Adrenal gland (tissue), 12 donors: ENCODE data around the gene IGSF3. TPM values are rescaled to one million over a fixed set of nuclear protein-coding genes. Genes with fewer than 3 reads are reported as not detected.

Source experiments
- DNase-seq, 7 donors: peaks; one replicate each; pipeline ENCODE4 v3.0.0-alpha.2; 2019 to 2020
- H3K27ac ChIP-seq, 5 donors: fragments of 200-600 bp; sonication (generic) in 4 of 5; 1 replicate in 3 of 5; 2 replicates in 2 of 5; pipeline versions ENCODE4 v1.5.1 to v1.8.0; 2016 to 2020; ENCODE audit warnings: mild to moderate bottlenecking in 1 of 5
- H3K27me3 ChIP-seq: fragments of 200-600 bp; 2 replicates; pipeline ENCODE4 v1.8.0; 2021
- H3K36me3 ChIP-seq, 2 donors: fragments of 200-600 bp; replicated peaks in 1 of 2; 1 replicate in 1 of 2; 2 replicates in 1 of 2; pipeline versions ENCODE4 v1.5.1 to v1.8.0; 2018 to 2022
- H3K4me1 ChIP-seq, 2 donors: fragments of 200-600 bp; replicated peaks in 1 of 2; 1 replicate in 1 of 2; 2 replicates in 1 of 2; pipeline versions ENCODE4 v1.5.1 to v1.8.0; 2018 to 2021
- H3K4me3 ChIP-seq, 4 donors: fragments of 200-600 bp; sonication (generic) in 3 of 4; one replicate each; pipeline ENCODE4 v1.5.1; 2016 to 2018
- H3K9me3 ChIP-seq, 3 donors: fragments of 200-600 bp; sonication (generic) in 1 of 3; replicated peaks in 1 of 3; 1 replicate in 2 of 3; 2 replicates in 1 of 3; pipeline versions ENCODE4 v1.5.1 to v1.8.0; 2016 to 2021
- CTCF ChIP-seq, 6 experiments: fragments of 450-650 bp in 4 of 6; fragments of 200-600 bp in 2 of 6; sonication (generic) in 1 of 6; IDR thresholded peaks; 1 replicate in 5 of 6; 2 replicates in 1 of 6; pipeline versions ENCODE4 v1.5.1 to v1.8.0; 2016 to 2021; ENCODE audit warnings: antibody characterized with exemption in 6 of 6, mild to moderate bottlenecking in 2 of 6, moderate library complexity in 1 of 6
- POLR2A ChIP-seq, 2 donors: fragments of 450-650 bp; IDR thresholded peaks; one replicate each; pipeline ENCODE4 v1.6.1; 2017; ENCODE audit warnings: antibody characterized with exemption in 2 of 2, mild to moderate bottlenecking in 2 of 2, moderate library complexity in 1 of 2
- WGBS, 4 donors: extraction: QIAGEN DNeasy Blood & Tissue Kit in 2 of 4; methylation state at CpG; one replicate each; pipeline versions ENCODE4 v1.1.5 to v1.1.7; 2013 to 2017; 5-methylcytosine and 5-hydroxymethylcytosine counted together
- intact Hi-C, 2 donors: fragments of 100-400 bp; cut with DNase I; formaldehyde crosslinking; loops; one replicate each; pipeline versions ENCODE4 v1.14.1 to v1.15.0; 2022 to 2023
- polyA plus RNA-seq, 3 donors: library from polyadenylated mRNA; stranded (reverse); fragments of 200-250 nt in 2 of 3; fragments of 350-450 nt in 1 of 3; fragmentation: Illumina TruSeq in 1 of 3; extraction: RNeasy Lipid Tissue Mini Kit (QIAGEN cat#74804) in 1 of 3; gene quantifications; one replicate each; pipeline ENCODE4 v1.2.3, GENCODE V29; 2013 to 2014
- total RNA-seq, 9 donors: library from RNA; depleted of rRNA in 4 of 9; stranded (reverse); fragments of >200 nt in 4 of 9; fragments of 120-200 nt in 1 of 9; fragmentation: NEBNext Ultra II Directional in 1 of 9; extraction: Animal tissue kit (Norgen Biotek cat#: 25700) in 1 of 9; gene quantifications; one replicate each; pipeline versions ENCODE4 v1.1.0 to v1.2.4, GENCODE V29; 2013 to 2023
- donor health status: healthy with polysubstance abuse.
- donor health status: Bipolar disorder and iron deficiency.
- donor health status: DM: yes; HTN: yes; CAD: no.
- donor health status: DM: no; HTN: no; CAD: no.
- donor health status: DM: no; HTN: no; CAD: no.
- donor health status: DM: yes; HTN: yes; CAD: no.

Gene IGSF3
- total and polyA plus RNA-seq, 12 donors: 0.67 to 12.1 (median 2.2) TPM

GRCh38 chr1:116571215-116571919 lies 96.2 kb downstream of the IGSF3 start:
- intact Hi-C loops: no loop called here
- WGBS, 4 donors: 7 to 11% (median 9%) methylated on average over 24 of the region's 24 CpGs
- H3K27me3 ChIP-seq: no peaks in the 10 kb centered on the region
- H3K27ac ChIP-seq: peak overlapping the region; percentile 86 to 96 (median 91)
- H3K4me1 ChIP-seq: peaks cover 0 to 4% of the 10 kb centered on the region in 2 donors
- no peak for TF ChIP-seq POLR2A (IDR thresholded peaks at IDR 0.05)
- TF ChIP-seq CTCF (IDR thresholded peaks at IDR 0.05): no peak
- H3K9me3 ChIP-seq: no peaks in the 10 kb centered on the region
- no peaks in the 10 kb centered on the region for H3K36me3 ChIP-seq
- peak in 1 of 7 donors; percentile 18 for DNase-seq
- H3K4me3 ChIP-seq: peak overlapping the region in 2 of 4 donors; percentile 61 to 69

- H3K27me3 ChIP-seq: no peaks in the 10 kb centered on the region
- WGBS, 4 donors: 1% methylated on average over 23 to 90 of the region's 90 CpGs
Observed at GRCh38 chr1:116570358-116571214, 96.9 kb downstream of the IGSF3 start, which contains the start of gene CD58. CD58 (minus strand) TSS chr1:116571026; CDS start chr1:116570972, 54 bp downstream.

GRCh38 chr1:116569776-116570357 lies 97.7 kb downstream of the IGSF3 start:
- Histone ChIP-seq H3K27me3 (no peaks in the 10 kb centered on the region), H3K36me3 (no peaks in the 10 kb centered on the region), H3K27ac (peak overlapping the region; percentile 86 to 96 (median 91)), H3K4me1 (peaks cover 8 to 13% of the 10 kb centered on the region in 2 donors), H3K4me3 (peak overlapping the region in 3 of 4 donors; percentile 60 to 69 (median 61)), H3K9me3 (no peaks in the 10 kb centered on the region)
- no peak for TF ChIP-seq POLR2A (IDR thresholded peaks at IDR 0.05)
- peak; percentile 45 to 74 (median 65) for DNase-seq
- 28 to 44% (median 32%) methylated on average over 20 to 22 of the region's 22 CpGs for WGBS, 4 donors
- intact Hi-C loops: no loop called here

More at GRCh38 chr1:116570358-116571214, 96.9 kb downstream of the IGSF3 start, which contains the start of gene CD58:
- TF ChIP-seq POLR2A (IDR thresholded peaks at IDR 0.05) (peak; percentile 52 to 83), CTCF (IDR thresholded peaks at IDR 0.05) (peak; percentile 16 to 67 (median 54))
- peak within 1 kb of the TSS; percentile 31 to 69 (median 60) for H3K4me3 ChIP-seq
- peak within 1 kb of the TSS; percentile 86 to 96 (median 91) for H3K27ac ChIP-seq
- intact Hi-C loops: no loop called here
- no peaks in the 10 kb centered on the region for H3K9me3 ChIP-seq
- peak; percentile 85 to 90 (median 87) for DNase-seq
- no peaks in the 10 kb centered on the region for H3K36me3 ChIP-seq
- peaks cover 4 to 11% of the 10 kb centered on the region in 2 donors for H3K4me1 ChIP-seq

GRCh38 chr1:116569381-116569670 lies 98.2 kb downstream of the IGSF3 start:
- no peak for DNase-seq
- Histone ChIP-seq H3K4me1 (peaks cover 8 to 13% of the 10 kb centered on the region in 2 donors), H3K9me3 (no peaks in the 10 kb centered on the region), H3K27me3 (no peaks in the 10 kb centered on the region), H3K4me3 (peak overlapping the region in 1 of 4 donors; percentile 69), H3K27ac (no peak overlapping the region), H3K36me3 (no peaks in the 10 kb centered on the region)
- intact Hi-C loops: no loop called here
- TF ChIP-seq CTCF (IDR thresholded peaks at IDR 0.05) (no peak), POLR2A (IDR thresholded peaks at IDR 0.05) (no peak)
